ENCODE measurements around the gene SSNA1. TPM values are rescaled to one million over a fixed set of nuclear protein-coding genes. Genes with fewer than 3 reads are reported as not detected.

The SSNA1 gene
- total RNA-seq, 1 experiment from 2014 or later, result 110 TPM

DNA sequence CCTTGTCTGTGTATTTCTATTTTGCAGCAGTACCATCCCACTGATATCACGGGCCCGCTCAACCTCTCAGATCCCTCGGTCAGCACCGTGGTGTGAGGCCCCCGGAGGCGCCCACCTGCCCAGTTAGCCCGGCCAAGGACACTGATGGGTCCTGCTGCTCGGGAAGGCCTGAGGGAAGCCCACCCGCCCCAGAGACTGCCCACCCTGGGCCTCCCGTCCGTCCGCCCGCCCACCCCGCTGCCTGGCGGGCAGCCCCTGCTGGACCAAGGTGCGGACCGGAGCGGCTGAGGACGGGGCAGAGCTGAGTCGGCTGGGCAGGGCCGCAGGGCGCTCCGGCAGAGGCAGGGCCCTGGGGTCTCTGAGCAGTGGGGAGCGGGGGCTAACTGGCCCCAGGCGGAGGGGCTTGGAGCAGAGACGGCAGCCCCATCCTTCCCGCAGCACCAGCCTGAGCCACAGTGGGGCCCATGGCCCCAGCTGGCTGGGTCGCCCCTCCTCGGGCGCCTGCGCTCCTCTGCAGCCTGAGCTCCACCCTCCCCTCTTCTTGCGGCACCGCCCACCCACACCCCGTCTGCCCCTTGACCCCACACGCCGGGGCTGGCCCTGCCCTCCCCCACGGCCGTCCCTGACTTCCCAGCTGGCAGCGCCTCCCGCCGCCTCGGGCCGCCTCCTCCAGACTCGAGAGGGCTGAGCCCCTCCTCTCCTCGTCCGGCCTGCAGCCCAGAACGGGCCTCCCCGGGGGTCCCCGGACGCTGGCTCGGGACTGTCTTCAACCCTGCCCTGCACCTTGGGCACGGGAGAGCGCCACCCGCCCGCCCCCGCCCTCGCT, 20.5 kb upstream of the SSNA1 start:
- no peak for DNase-seq (ENCODE audit: low read depth)

DNA sequence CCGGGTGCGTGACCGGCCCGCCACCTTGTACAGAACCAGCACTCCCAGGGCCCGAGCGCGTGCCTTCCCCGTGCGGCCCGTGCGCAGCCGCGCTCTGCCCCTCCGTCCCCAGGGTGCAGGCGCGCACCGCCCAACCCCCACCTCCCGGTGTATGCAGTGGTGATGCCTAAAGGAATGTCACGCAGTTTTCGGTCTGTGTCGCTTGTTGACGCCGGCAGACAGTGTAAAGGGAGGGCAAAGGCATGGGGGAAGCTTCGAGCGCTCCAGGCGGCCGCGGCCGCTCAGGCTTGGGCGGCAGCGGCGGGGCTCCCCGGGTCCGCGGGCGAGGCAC, 19.9 kb upstream of the SSNA1 start:
- no peak for DNase-seq (ENCODE audit: low read depth)

DNA sequence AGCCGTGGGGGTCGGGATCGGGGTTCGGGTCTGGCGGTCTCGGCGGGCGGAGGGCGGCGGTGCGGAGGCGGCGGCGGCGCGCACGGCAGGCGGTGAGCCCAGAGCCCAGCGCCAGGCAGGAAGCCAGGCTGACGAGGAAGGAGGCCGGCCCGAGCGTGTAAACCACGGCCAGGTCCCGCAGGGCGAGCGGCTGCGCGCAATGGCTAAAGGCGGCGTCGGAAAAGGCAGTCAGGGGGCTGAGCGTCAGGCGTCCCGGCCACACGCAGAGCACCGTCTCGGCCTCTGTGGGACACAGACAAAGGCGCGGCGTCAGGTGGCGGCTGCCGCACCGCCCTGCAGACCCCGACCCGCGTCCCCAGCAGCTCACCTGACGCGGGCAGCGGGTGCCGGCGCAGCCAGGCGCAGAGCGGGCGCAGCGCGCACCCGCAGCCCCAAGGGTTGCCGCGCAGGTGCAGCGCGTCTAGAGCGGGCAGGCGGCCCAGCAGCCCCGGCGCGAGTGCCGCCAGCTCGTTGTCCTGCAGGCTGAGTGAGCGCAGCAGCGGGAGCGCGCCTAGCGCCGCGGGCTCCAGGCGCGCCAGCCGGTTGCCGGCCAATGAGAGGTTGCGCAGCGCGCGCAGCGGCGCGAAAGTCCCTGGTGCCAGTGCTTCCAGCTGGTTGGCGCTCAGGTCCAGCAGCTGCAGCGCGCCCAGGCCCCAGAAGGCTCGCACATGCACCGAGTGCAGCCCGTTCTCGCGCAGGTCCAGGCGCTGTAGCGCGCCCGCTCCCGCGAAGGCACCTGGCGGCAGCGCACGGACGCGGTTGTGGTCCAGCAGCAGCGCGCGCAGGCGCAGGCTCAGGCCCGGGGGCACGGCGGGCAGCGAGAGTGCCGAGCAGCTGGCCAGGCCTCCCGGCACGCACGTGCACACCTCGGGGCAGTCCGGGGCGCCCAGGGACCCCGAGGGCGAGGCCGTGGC, 19.3 kb upstream of the SSNA1 start:
- DNase-seq (ENCODE audit: low read depth), result peak; percentile 49

DNA sequence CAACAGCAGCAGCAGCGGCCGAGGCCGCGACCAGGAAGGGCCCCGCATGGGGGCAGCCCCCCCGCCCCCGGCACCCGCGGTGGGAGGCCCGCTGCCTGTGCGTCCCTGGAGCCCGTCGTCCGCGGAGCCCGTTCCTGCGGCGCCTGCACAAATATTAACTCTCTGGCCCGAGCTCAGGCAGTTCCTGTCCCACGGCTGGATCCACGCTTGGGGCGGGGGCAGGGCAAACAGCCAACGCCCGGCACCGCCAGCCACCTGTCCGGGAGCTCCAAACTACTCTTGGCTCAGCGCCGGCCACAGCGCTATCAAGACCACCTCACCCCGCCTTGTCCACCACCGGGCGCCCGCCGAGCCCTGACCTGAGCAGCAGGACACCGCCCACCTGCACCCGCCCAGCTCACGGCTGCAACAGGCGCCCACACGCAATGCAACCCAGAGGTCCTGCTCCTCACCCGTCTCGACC, 18.5 kb upstream of the SSNA1 start, which contains the start of gene LRRC26:
Gene LRRC26, minus strand, starts transcription at position 156 of the 463 bp plus-strand sequence. Its CDS starts 108 bp downstream, at position 48.
- DNase-seq (ENCODE audit: low read depth), result no peak

DNA sequence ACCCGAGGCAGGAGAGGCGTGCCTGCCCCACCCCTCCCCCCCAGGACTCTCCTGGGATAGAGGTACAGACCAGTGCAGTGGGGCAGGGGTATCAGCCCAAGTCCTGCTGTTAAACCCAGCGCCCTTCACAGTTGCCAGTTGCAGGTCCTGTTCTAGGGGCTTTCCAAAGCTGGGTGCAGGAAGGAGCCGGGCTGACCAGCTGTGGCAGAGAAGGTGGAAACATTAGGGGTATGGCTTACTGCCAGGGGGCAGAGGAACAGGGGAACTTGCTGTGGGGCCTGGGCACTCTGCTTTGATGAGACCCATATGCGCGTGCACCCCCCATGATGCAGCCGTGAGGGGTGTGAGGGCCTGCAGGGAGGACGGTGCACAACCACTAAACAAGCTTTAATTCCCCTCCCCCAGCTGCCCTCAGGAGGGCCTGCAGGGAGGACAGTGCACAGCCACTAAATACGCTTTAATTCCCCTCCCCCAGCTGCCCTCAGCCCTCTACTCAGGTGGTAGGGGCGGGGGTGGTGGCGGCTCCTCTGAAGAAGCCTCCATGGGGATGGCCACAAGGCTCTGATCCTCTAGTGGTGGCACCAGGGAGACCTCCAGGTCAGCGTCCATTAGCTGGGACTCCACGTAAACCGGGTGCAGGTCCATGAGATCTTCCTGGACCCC, 17.9 kb upstream of the SSNA1 start:
- DNase-seq (ENCODE audit: low read depth), result no peak

DNA sequence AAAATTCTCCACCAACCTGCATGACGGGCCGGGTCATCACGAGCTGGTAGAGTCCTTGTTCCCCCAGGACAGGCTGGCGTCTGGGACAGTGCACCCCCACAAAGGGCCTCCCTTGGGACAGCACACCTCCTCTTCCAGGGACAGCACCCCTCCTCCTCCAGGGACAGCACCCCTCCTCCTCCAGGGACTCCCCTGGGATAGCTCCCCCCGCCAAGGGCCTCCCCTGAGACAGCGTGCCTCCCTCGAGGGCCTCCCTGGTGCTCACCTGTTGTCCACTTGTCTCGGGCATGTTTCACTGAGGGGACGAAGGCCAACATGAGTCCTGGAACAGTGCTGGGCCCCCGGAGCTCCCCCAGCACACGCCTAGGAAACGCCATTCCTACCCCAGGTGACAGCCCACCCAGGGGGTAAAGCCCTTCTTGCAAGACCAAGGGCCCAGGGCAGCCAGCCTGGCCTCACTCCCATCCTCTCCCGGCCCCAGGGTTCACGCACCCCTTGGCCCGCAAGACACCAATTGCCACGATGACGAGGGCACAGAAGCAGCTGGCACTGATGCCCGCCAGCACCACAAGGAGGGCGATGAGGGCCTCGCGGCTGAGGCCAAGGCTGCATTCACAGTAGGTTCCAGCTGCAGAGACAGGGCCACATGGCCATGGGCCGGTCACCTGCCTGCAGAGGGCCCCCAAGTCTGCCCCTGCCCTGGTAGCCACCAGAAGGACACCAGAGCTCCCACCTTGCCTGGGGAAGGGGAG, 17.2 kb upstream of the SSNA1 start:
- no peak for DNase-seq (ENCODE audit: low read depth)

DNA sequence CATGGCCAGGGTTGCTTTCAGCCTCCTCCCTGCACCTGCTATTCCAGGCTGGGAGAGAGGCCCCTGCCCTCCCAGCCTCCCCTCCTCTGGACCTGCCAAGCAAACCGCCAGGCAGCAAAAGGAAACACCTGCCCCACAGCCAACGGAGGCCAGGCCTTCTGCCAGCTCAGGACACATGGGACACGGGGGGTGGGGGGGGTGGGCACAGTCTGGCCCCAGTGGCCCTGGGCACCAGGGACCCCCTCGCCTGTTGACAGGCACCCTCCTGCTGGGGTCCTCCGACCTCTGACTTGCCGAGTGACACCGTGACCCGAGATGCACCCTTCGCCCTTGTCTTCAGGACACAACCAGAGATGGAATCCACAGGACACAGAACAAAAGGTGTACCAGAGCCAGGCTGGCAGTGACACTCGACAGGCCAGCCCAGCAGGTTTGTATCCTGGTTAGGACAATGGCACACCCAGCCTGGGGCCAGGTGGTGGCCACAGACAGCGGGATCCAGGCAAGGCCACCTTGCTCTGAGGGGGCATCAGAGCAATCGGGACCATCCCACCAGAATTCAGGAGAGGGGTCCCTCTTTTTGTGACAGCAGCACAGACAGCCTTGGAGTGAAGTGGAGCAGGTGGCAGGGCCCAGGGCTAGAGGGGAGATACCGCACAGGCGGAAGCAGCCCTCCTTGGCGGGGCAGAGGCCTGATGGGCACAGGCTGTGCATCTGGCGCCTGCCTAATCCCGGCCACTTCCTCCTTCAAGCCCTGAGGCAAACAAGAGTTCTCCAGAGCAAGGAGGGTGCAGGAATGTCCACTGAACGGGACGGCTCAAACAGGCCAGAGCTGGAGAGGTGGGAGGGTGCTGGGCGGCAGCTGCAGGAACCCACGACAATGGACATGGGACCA, 15.3 kb upstream of the SSNA1 start:
- DNase-seq (ENCODE audit: low read depth), result peak; percentile 50

DNA sequence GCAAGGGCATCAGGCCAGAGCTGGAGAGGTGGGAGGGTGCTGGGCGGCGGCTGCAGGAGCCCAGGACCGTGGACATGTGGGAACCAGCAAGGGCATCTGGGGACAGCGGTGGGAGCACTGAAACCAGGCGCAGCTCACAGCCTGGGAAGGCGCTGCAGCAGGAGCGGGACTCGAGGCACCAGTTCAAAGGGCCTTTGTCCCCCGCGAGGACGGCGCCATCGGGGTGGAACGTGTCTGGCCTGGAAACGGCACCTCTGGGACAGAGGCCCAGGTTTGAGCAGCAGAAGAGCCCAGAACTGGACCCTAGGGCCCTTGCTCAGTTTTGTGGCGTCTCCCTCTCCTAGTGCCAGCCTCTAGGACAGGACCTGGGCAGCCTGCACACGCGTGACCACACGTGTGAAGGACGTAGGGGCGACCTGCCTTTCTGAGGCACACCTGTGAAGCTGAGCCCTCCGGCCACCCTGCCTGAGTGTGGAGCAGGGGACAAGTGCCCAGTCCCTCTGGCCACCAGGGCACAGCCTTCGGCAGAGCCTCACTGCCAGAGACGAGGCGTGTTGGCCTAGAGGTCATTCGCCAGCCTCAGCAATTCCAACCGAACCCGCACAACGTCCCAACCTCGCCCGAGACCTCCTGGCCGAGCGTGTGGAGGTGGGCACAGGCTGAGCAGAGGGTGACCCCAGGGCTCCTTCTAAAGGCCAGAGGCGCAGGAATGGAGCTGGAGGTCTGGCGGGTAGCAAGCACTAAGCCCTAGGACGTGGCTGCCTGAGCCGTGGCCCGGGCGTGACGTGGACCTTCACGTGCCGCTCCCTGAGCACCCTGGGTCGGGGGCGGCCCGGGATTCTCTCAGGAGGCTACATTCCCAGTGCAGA, 14.4 kb upstream of the SSNA1 start:
- DNase-seq (ENCODE audit: low read depth), result no peak

DNA sequence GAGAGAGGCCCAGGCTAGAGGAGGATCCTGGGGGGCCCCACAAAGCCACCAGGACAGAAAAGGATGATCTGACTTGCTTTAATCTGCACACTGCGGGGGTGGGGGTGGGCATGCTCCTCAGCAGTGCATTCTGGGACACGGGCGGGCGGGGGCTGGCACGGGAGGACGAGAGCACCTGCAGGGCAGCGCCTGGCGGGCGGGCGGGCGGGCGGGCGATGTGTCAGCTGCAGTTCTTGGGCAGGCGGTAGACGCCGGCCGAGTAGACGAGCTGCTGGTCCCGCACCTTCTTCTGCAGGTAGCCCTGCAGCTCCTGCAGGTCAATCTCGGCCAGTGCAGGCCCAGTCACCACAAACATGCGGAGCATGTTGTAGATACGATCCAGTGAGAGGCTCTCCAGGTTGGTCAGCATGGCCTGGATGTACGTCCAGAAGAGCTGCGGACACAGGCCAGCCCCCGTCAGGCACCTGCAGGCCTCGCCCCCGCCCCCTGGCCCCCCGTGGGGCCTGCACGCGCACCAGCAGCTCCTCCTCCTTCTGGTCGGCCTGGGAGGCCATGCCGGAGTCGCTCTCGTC, 13.7 kb upstream of the SSNA1 start:
- no peak for DNase-seq (ENCODE audit: low read depth)

DNA sequence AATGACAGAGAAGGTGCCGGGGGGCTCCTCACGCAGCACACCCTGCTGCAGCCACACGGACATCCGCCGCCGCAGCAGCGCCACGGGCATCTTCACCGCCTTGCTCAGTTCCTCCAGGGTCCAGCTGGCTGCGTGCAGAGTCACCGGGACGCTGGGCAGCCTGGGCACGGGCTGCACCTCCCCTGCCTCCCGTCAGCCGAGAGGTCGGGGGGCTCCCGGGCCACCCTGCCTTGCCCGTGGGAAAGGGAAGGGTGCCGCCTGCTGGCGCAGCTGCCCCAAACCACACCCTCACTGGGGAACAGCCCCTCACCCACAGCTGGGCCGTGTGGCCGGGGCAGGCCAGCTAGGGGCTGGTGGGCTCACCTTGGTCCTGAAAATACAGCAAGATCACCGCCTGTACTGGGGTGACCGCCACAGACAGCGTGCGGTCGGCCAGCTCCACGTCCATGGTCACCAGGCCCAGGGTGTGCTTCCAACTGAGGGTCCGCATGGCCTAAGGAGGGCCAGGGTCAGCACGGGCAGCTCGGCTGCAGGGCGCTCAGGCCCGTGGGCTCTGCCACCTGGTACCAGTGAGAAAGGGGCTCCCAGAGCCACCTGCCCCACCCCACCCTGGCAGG, 13.0 kb upstream of the SSNA1 start:
- no peak for DNase-seq (ENCODE audit: low read depth)

DNA sequence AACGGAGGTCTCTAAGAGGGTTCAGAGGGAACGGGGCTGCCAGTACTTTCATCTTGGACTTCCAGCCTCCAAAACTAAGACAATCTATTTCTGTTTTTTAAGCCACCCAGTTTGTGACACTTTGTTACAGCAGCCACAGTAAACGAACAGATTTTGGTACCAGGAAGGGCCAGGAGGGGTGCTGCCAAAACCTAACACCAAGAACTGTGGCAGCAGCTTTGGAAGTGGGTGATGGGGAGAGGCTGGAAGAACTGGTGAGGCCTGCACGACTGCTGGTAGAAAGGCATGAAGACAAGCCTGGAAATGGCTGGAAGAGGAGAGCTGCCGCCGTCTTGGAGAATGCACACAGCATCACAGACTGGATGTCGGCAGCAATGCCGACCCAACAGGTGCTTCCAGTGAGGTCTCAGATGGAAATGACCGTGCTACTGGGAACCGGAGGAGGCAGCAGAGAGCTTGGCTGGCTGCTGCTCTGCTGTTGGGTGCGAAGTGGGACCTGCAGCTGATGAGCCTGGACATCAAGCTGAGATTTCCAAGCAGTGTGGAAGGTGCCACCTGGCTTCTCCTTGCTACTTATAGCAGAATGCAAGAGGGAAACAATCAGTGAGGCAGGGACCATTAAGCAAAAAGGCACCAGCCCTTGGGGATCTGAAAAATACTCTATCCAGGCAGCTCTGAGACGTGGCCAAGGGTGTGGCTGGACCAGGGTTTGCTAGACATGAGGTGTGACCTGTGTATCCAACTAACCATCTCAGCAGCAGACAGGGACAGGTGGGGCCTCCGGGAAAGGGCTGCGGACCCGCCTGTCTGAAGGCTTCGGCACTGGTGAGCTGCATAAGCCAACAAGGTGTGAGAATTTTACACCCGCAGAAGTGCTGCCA, 11.9 kb upstream of the SSNA1 start:
- peak; percentile 38 for DNase-seq (ENCODE audit: low read depth)

DNA sequence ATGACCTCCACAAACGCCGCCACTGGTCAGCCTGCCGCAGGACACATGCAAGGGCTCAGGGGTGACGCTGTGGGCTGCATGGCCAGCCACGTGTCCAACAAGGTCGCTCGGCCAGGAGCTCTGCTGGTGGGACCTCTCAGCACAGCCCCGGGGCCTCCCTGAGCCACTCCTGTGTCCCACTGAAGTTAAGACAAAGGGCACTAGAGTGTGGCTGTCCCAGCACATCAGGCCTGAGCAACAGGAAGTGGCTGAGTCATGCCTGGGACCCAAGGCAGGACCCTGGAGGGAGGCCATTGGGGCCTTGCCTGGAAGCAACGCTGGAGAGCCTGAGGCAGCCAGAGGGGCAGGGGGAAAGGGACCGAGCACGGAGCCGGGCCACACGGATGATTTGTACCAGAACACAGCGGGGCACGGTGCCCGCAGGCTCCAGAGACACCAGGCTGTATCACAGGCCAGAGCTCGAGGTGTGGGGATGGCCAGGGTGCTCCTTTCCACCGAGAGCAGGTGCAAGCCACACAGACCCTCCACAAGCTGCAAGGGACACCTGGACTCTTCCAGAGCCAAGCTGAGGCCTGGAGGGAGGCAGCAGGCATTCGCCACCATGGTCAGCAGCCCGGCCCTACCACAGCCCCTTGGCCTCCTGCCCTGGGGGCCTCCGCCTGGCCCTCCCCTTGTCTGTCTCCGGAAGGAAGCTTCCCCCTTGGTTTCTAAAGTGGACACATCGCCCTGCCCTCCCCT, 10.1 kb upstream of the SSNA1 start:
- peak; percentile 60 for DNase-seq (ENCODE audit: low read depth)

DNA sequence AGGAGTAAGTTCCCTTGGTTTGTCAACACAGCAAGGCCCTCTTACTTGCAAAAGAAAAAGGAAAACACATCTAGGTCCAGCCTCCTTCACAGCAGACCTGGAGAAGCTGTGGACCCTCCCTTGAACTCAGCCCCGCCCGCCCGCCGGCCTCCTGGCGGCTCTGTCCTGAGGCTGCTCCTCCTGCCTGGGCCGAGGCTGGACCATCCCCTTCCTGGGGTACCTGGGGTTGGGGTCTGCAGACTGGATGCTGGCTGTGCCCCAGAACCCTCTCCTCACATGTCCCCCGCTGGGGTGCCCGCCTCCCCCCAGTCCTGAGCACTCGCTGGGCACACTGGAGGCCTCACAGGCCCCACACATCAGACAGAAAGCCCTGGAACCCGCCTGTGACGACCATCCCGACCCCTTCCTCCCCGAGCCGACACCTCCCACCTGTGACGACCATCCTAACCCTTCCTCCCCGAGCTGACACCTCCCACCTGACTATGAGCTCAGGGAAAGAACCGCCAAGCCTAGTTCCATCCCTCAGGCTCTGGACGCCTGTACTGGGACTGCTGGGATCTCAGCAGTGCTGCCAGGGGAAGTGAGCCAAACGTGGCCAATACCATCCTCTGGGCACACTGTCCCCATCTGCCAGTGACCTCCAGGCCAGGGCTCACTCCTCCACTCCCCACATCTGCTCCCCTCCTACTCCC, 9.4 kb upstream of the SSNA1 start:
- DNase-seq (ENCODE audit: low read depth), result no peak

DNA sequence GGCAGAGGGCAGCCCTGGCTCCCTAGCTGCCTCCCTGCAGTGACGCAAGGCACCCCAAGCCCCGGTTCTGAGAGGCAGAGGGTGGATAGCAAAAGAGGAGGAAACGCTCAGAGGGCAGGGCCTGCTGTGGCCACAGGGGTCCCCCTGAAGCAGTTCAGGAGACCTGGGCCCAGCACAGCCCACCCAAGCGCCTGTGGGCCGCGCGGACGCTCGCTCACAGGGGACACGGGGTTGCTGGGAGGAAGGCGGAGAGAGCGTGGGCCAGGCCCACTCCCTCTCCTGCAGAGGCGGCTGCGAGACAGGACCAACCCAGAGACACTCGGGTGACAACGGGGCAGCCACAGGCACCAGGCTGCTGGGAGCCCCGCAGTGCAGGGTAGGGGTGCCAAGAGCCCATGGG, 8.7 kb upstream of the SSNA1 start:
- no peak for DNase-seq (ENCODE audit: low read depth)

DNA sequence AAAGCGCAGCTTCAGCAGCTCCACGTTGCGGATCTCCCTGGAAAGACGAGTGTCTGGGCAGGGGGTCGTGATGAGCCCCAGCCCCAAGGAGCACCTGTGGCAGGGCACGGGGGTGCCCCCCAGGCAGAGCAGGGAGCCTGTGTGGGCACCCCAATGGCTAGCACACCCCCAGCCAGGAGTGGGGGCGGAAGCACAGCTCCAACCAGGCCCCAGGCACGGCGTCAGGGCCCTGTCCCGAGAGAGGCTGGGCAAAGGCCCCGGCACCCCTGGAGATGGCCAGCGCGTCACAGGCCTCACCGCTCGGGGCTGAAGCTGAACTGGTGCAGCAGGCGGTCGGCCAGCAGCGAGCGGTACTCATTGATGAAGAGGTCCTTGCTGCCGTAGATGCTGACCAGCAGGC, 8.0 kb upstream of the SSNA1 start:
- DNase-seq (ENCODE audit: low read depth), result no peak

DNA sequence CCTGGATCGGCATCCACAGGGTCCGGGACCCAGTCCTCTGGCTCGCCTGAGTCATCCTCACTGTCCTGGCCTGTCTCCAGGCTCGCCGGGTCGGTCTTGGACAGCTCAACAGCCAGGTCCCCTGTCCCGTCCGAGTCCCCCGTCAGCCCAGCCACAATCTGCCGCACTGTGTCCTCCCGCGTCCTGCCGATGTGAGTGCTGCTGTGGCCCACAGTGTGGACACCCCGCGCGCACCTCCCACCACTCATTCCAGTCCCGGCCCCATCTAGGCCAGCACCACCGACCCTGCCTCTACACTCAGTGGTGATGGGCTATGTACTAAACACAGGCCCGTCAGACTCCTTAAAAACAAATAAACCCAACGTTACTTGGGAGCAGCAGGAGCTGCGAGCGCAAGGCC, 6.8 kb upstream of the SSNA1 start:
- no peak for DNase-seq (ENCODE audit: low read depth)
